ENCODE measurements around the gene PMS2. TPM values are rescaled to one million over a fixed set of nuclear protein-coding genes. Genes with fewer than 3 reads are reported as not detected.
"Not testable (repeated sequence)": the region's sequence is repeated elsewhere in the genome, so short reads cannot be mapped to it uniquely, and the experiment has no call there.

Gene PMS2
- total RNA-seq, 4 donors from 2014 or later, result 14.9 to 23.2 (median 21.6) TPM

- WGBS, 2 donors, result 61 to 70% methylated on average over 11 of the region's 11 CpGs
- no peak for DNase-seq (ENCODE audit: low spot score in 2 of 2)
- TF ChIP-seq POLR2A (IDR thresholded peaks at IDR 0.05) (no peak), CTCF (IDR thresholded peaks at IDR 0.05) (no peak)
- intact Hi-C loops (cut with DNase I; ENCODE audit: low total_unique reads), result no loop called here
- H3K4me3 ChIP-seq (ENCODE audit: low read depth, poor library complexity, severe bottlenecking), result no peak overlapping the region
Measured at GRCh38 chr7:6020371-6021286, 11.8 kb upstream of the PMS2 start.

GRCh38 chr7:6016653-6016966, 7.8 kb upstream of the PMS2 start:
- intact Hi-C loops (cut with DNase I; ENCODE audit: low total_unique reads), result no loop called here
- H3K4me3 ChIP-seq (ENCODE audit: low read depth, poor library complexity, severe bottlenecking), result no peak overlapping the region
- no peak for TF ChIP-seq CTCF (IDR thresholded peaks at IDR 0.05)
- no peak for TF ChIP-seq POLR2A (IDR thresholded peaks at IDR 0.05)
- DNase-seq (ENCODE audit: low spot score in 2 of 2), result no peak
- 90 to 92% methylated on average over 8 of the region's 8 CpGs for WGBS, 2 donors

- DNase-seq (ENCODE audit: low spot score in 2 of 2), result peak; percentile 68 to 90
- intact Hi-C loops (cut with DNase I; ENCODE audit: low total_unique reads), result no loop called here
- WGBS, 2 donors, result 61% methylated on average over 8 of the region's 8 CpGs
- no peak overlapping the region for H3K4me3 ChIP-seq (ENCODE audit: low read depth, poor library complexity, severe bottlenecking)
- TF ChIP-seq POLR2A (IDR thresholded peaks at IDR 0.05) (no peak), CTCF (IDR thresholded peaks at IDR 0.05) (no peak)
Measured at GRCh38 chr7:6015917-6016652, 7.2 kb upstream of the PMS2 start.

GRCh38 chr7:6012355-6013104, 3.7 kb upstream of the PMS2 start:
- intact Hi-C loops (cut with DNase I; ENCODE audit: low total_unique reads), result no loop called here
- no peak for DNase-seq (ENCODE audit: low spot score in 2 of 2)
- WGBS, 2 donors, result 76 to 78% methylated on average over 14 of the region's 14 CpGs
- no peak overlapping the region for H3K4me3 ChIP-seq (ENCODE audit: low read depth, poor library complexity, severe bottlenecking)
- TF ChIP-seq CTCF (IDR thresholded peaks at IDR 0.05) (no peak), POLR2A (IDR thresholded peaks at IDR 0.05) (no peak)

GRCh38 chr7:6011541-6011940, 2.7 kb upstream of the PMS2 start:
- TF ChIP-seq POLR2A (IDR thresholded peaks at IDR 0.05) (no peak), CTCF (IDR thresholded peaks at IDR 0.05) (no peak)
- DNase-seq (ENCODE audit: low spot score in 2 of 2), result no peak
- WGBS, 2 donors, result 79 to 87% methylated on average over 2 of the region's 2 CpGs
- intact Hi-C loops (cut with DNase I; ENCODE audit: low total_unique reads), result no loop called here
- no peak overlapping the region for H3K4me3 ChIP-seq (ENCODE audit: low read depth, poor library complexity, severe bottlenecking)

GRCh38 chr7:6010370-6010769, 1.5 kb upstream of the PMS2 start:
- DNase-seq (ENCODE audit: low spot score in 2 of 2); intact Hi-C loops (cut with DNase I; ENCODE audit: low total_unique reads); H3K4me3 ChIP-seq (ENCODE audit: low read depth, poor library complexity, severe bottlenecking): not testable (repeated sequence)
- WGBS, 2 donors, result 84 to 89% methylated on average over 8 of the region's 8 CpGs

GRCh38 chr7:6007835-6008590, 836 bp downstream of the PMS2 start:
- intact Hi-C loops (cut with DNase I; ENCODE audit: low total_unique reads); DNase-seq (ENCODE audit: low spot score in 2 of 2); H3K4me3 ChIP-seq (ENCODE audit: low read depth, poor library complexity, severe bottlenecking): not testable (repeated sequence)
- 37 to 40% methylated on average over 27 of the region's 27 CpGs for WGBS, 2 donors
